Smooth muscle cell of the brain vasculature (primary cell): ENCODE measurements around the gene TRIP10.
"Not testable (repeated sequence)": the region's sequence is repeated elsewhere in the genome, so short reads cannot be mapped to it uniquely, and the experiment has no call there.

Experiments
- DNase-seq: peaks from one replicate; pipeline ENCODE4 v3.0.0-alpha.2; 2012; ENCODE audit warnings: low read depth, low spot score

Gene TRIP10

DNA sequence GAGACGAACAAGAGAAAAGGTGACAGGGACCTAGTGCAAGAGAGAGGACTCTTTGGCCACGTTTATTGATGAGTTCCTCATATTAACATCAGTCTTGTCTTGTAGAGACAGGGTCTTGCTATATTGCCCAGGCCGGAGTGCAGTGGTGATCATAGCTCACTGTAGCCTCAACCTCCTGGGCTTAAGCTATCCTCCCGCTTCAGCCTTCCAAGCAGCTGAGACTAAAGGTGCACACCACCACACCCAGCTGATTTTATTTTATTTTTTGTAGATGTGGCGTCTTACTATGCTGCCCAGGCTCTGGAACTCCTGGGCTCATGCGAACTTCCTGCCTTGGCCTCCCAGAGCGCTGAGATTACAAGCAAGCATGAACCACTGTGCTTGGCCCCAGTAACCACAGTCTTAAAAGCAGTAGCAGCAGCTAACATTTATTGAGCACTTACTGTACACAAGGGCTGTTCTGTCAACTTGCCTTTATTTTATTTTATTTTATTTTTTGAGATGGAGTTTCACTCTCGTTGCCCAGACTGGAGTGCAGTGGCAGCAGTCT lies 28.8 kb downstream of the TRIP10 start:
- DNase-seq: no peak

- no peak for DNase-seq
These were observed 29.6 kb downstream of the TRIP10 start for GRCh38 chr19:6769006-6769619.

DNA sequence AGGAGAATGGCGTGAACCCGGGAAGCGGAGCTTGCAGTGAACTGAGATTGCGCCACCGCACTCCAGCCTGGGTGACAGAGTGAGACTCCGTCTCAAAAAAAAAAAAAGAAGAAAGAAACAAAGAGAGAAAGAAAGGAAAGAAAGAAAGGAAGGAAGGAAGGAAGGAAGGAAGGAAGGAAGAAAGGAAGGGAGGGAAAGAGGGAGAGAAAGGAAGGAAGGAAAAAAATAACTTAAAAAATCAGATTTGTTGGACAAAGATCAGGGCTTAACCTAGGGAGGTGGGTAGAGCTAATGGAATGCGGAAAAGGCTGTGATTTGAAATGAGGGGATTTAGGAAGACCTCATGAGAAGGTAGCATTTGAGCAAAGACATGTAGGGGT lies 32.2 kb downstream of the TRIP10 start:
- not testable (repeated sequence) for DNase-seq

GRCh38 chr19:6772028-6772865 lies 32.8 kb downstream of the TRIP10 start, which contains the start of gene VAV1:
Gene VAV1 (plus strand): TSS chr19:6772708. CDS start chr19:6772808, 100 bp downstream.
- no peak for DNase-seq

GRCh38 chr19:6772866-6773322 lies 33.4 kb downstream of the TRIP10 start:
- DNase-seq: no peak

DNA sequence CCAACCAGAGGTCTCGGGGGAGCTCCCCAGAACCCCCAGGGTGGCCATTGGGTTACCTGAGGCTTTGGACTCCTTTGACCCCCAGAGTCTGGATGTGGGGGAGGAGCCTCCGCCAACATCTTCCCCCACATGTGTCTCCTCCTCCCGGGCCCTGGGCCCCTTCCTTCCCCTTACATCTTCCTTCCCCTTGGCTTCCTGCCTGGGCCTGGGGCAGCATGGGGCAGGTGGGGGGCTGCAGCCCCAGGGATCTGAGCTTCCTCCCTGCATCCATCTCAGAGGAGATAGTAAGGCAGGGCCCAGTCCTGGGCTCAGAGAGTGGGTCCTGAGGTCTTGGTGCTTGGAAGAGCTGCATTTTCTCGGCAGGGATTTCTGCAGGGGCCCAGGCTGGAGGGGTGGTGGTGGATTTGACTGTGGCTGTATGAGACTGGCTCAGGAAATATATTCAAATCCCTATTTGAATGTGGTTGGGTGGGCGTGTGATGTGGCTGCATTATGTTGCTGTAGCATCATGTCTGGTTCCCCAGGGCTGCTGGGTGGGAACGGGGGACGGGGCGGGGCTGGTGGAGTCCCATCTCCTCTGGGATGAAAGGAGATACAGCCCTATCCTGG lies 33.9 kb downstream of the TRIP10 start:
- DNase-seq: no peak

DNA sequence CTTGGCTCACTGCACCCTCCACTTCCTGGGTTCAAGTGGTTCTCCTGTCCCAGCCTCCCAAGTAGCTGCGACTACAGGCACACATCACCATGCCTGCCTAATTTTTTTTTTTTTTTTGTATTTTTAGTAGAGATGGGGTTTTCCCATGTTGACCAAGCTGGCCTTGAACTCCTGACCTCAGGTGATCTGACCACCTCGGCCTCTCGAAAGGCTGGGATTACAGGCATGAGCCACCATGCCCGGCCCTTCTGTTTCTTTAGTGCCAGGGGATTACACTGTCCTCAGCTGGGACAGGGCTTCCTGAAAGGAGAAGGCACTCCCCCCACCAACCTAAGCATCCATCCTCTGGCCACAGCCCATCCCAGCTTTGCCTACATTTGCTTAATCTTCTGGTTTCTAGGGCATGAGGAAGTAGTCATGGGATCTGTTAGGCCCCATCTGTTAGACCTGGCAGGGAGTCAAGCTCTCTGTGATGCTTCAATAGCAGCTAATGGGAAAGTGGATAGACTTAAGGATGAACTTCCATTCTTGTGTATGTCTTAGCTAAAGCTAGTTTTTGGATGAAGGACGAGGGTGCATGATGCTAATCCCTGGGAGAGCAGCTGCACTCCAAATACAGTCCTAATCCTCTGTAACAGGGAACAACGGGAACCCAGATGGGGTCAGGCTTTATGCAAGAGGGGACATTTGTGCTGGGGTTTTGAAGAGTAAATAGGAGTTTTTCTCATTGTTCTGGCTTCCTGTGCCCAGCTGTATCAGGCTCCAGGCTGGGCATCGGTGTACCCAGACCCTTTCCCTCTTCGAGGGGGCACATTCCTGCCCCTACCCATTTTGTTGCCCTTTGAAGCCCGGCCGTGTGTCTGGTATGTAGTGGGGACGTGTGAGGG lies 35.6 kb downstream of the TRIP10 start:
- no peak for DNase-seq

GRCh38 chr19:6776045-6776444 lies 36.6 kb downstream of the TRIP10 start:
- DNase-seq: not testable (repeated sequence)

GRCh38 chr19:6776999-6777398 lies 37.5 kb downstream of the TRIP10 start:
- no peak for DNase-seq

GRCh38 chr19:6777434-6777833 lies 38.0 kb downstream of the TRIP10 start:
- no peak for DNase-seq

DNA sequence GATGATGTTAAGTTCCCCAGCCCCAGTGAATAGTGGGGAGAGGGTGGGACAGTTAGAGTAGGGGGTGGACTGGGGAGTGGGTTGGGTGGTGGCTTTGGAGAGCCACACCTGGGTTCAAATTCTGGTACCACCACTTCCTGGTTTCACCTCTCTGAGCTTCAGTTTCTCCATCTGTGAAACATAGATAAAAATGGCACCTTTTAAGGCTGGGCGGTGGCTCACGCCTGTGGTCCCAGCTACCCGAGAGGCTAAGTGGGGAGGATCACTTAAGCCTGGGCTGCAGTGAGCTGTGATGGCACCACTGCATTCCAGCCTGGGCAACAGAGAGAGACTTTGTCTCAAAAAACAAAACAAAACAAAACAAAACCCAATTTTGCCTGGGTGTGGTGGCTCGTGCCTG lies 38.9 kb downstream of the TRIP10 start:
- no peak for DNase-seq

GRCh38 chr19:6779206-6779605 lies 39.7 kb downstream of the TRIP10 start:
- DNase-seq: no peak

DNA sequence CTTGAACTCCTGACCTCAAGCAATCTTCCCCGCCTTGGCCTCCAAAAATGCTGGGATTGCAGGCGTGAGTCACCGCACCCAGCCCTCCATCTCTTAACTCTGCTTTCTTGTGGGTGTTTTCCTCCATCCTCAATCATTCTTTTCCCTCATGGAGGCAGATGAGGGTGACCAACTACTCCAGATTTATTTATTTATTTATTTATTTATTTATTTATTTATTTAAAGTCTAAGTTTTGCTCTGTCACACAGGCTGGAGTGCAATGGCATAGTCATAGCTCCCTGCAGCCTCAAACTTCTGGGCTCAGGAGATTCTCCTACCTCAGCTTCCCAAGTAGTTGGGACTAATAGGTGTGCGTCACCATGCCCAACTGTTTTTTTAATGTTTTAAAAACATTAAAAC lies 47.9 kb downstream of the TRIP10 start:
- no peak for DNase-seq

GRCh38 chr19:6788896-6789295 lies 49.4 kb downstream of the TRIP10 start:
- no peak for DNase-seq

- no peak for DNase-seq
These were observed 51.0 kb downstream of the TRIP10 start for GRCh38 chr19:6790194-6791128.

- DNase-seq: no peak
These were observed 51.8 kb downstream of the TRIP10 start for GRCh38 chr19:6791237-6791636.

DNA sequence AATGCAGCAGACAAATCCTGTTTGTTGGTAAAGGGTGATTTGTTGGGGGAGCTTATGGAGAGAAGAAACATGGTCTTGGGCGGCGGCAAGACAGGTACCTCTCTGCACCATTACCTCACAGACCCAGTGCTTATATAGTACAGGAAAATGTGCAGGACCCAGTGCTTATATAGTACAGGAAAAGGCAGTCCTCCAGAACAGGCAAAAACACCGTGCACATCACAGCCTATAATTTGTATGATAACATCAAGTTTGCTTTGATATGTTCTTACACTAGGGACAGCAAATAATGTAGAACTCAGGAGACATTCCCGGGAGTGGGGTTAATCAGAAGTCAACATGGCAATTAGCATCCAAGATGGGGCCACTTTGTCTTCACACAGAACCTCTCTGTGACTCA lies 53.9 kb downstream of the TRIP10 start:
- no peak for DNase-seq

GRCh38 chr19:6793973-6794372 lies 54.5 kb downstream of the TRIP10 start:
- no peak for DNase-seq

DNA sequence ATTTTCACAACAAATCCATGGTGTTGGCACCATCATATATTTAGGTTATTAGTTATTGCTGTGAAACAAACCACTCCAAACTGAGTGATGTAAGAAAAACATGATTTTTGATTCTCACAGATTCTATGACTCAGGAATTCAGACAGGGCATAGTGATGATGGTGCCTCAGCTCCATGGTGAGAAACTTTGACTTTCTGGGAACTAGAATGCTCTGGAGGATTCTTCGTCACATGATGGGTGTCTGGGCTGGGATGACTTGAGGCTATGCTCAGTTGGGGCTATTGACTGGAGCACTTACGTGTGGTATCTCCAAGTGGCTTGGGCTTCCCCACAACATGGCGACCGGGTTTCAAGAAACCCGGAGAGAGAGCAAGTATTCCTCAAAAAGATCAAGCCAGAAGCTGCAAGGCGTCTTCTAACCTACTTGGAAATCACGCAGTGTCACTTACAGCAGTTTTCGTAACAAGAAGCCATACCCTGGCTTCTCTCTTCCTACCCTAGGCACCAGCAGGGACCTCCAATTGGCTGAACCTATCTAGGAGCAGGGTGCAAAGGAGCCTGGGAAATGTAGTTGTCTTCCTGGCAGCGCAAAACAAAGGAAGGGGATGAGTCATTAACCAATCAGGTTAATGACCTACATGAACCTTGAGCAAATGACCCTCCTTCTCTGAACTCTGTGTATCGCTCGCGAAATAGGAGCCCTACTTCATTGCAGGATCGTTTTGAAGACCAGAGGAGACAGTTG lies 55.4 kb downstream of the TRIP10 start:
- DNase-seq: no peak

DNA sequence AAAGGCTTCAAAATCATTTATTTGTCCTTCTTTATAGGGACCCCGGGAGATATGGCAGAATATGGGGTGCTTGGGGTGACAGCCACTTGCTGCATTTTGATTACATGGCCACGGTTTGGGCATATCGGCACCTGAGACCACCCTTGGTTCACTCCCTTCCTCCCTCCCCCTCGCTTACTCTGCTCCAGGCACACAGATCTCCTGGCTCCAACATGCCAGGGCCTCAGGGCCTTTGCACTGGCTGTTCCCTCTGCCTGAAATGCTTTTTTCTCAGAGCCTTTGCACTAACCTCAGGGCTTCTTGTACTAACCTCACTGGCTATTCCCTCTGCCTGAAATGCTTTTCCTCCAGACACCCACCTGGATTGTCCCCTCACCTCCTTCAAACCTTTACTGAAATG lies 56.8 kb downstream of the TRIP10 start:
- no peak for DNase-seq
